CD4-positive, alpha-beta memory T cell (primary cell): ENCODE results near the gene TMEM156. TPM values are rescaled to one million over a fixed set of nuclear protein-coding genes. Genes with fewer than 3 reads are reported as not detected.
"Not testable (repeated sequence)": the region's sequence is repeated elsewhere in the genome, so short reads cannot be mapped to it uniquely, and the experiment has no call there.

Source experiments
- CTCF ChIA-PET: fragments of 350-600 bp; sonication (Branson Sonifier 250); formaldehyde crosslinking; loops from one replicate; lab custom pipeline; 2021; ENCODE audit warnings: inconsistent platforms; ENCODE audit not compliant: partially characterized antibody; lab: Charles Lee
- POLR2A ChIA-PET: fragments of 350-600 bp; sonication (Branson Sonifier 250); formaldehyde crosslinking; loops from one replicate; lab custom pipeline; 2021; ENCODE audit not compliant: partially characterized antibody; lab: Charles Lee
- DNase-seq, 5 donors: peaks; one replicate each; pipeline versions ENCODE4 v3.0.0 to v3.0.0-alpha.2; 2020 to 2022; ENCODE audit warnings: mixed read lengths in 1 of 5
- H3K27ac ChIP-seq: one replicate; pipeline ENCODE4 v1.7.0; 2013; ENCODE audit warnings: low read depth, low read length
- H3K27me3 ChIP-seq: 2 replicates; pipeline ENCODE4 v1.7.0; 2013; ENCODE audit warnings: mild to moderate bottlenecking, low read length, moderate library complexity; ENCODE audit not compliant: insufficient read depth
- H3K36me3 ChIP-seq: 2 replicates; pipeline ENCODE4 v1.7.0; 2013; ENCODE audit warnings: mild to moderate bottlenecking, low read length, moderate library complexity; ENCODE audit not compliant: insufficient read depth
- H3K4me1 ChIP-seq: 2 replicates; pipeline ENCODE4 v1.7.0; 2013; ENCODE audit warnings: mild to moderate bottlenecking, low read length, moderate library complexity; ENCODE audit not compliant: insufficient read depth
- H3K4me3 ChIP-seq, 2 donors: one replicate each; pipeline ENCODE4 v1.7.0; 2013; ENCODE audit warnings: low read length in 2 of 2, mild to moderate bottlenecking in 1 of 2
- H3K9me3 ChIP-seq, 2 donors: one replicate each; pipeline ENCODE4 v1.7.0; 2013; ENCODE audit warnings: low read length in 2 of 2, control low read depth in 1 of 2; ENCODE audit not compliant: control insufficient read depth in 1 of 2
- H3K27ac Mint-ChIP-seq, 7 donors: one replicate each; pipeline ENCODE4 v1.8.0; 2020 to 2021; ENCODE audit warnings: mixed read lengths in 7 of 7, mild to moderate bottlenecking in 6 of 7, inconsistent platforms in 3 of 7, moderate library complexity in 3 of 7
- H3K27me3 Mint-ChIP-seq, 2 donors: one replicate each; pipeline ENCODE4 v1.8.0; 2020 to 2021; ENCODE audit warnings: mixed read lengths in 2 of 2
- H3K36me3 Mint-ChIP-seq, 2 donors: one replicate each; pipeline ENCODE4 v1.8.0; 2020 to 2021; ENCODE audit warnings: mixed read lengths in 2 of 2, inconsistent platforms in 1 of 2, mild to moderate bottlenecking in 1 of 2
- H3K4me1 Mint-ChIP-seq, 4 donors: one replicate each; pipeline ENCODE4 v1.8.0; 2020 to 2021; ENCODE audit warnings: mixed read lengths in 4 of 4, mild to moderate bottlenecking in 1 of 4
- H3K4me3 Mint-ChIP-seq, 8 donors: one replicate each; pipeline ENCODE4 v1.8.0; 2020 to 2021; ENCODE audit warnings: mixed read lengths in 8 of 8, mild to moderate bottlenecking in 7 of 8, moderate library complexity in 6 of 8, inconsistent platforms in 3 of 8
- H3K9me3 Mint-ChIP-seq, 8 donors: one replicate each; pipeline ENCODE4 v1.8.0; 2020 to 2021; ENCODE audit warnings: mixed read lengths in 8 of 8, mild to moderate bottlenecking in 5 of 8, inconsistent platforms in 3 of 8, moderate library complexity in 1 of 8
- intact Hi-C: fragments of 100-400 bp; cut with micrococcal nuclease; formaldehyde crosslinking; loops from one replicate; pipeline ENCODE4 v1.15.1; 2023
- polyA plus RNA-seq, 2 donors: library from polyadenylated mRNA; unstranded; fragments of 300-500 nt; fragmentation: Illumina TruSeq; gene quantifications; one replicate each; pipeline ENCODE4 v1.2.3, GENCODE V29; 2021
- total RNA-seq, 2 experiments: library from RNA; stranded (reverse); gene quantifications; one replicate each; pipeline ENCODE4 v1.2.3, GENCODE V29; 2021

Gene TMEM156
- total and polyA plus RNA-seq, 4 experiments from 2014 or later: 16.8 to 53.1 (median 32.8) TPM

DNA sequence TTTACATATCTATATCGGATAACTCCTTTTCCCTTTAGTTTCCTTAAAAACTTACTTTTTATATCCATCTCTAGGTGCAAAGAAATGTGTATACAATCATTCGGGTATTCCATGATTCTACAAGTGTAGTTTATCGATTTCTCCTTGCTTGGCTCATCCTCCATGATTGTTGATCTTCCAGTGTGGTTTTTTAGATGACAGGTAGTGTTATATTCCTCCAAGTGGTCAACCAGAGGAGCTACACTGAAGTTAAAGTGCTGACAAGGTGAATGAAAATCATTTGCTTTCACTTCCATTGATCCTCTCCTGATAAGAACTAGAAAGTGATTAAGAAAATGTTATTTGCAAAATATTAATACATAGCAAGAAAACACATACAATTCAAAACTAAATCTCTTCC, 38.5 kb downstream of the TMEM156 start:
- H3K27ac ChIP-seq: no peak overlapping the region
- intact Hi-C loops: no loop called here
- no peak overlapping the region for H3K4me3 ChIP-seq
- H3K36me3 Mint-ChIP-seq: peaks cover 47 to 53% of the 10 kb centered on the region in 2 donors
- H3K4me3 Mint-ChIP-seq: no peak overlapping the region
- H3K4me1 ChIP-seq: no peaks in the 10 kb centered on the region
- DNase-seq: peak in 1 of 5 donors; percentile 22
- H3K9me3 Mint-ChIP-seq: peaks cover 0 to 2% (median 0%) of the 10 kb centered on the region in 8 donors
- ChIA-PET CTCF (interaction anchor here (1.3 kb wide), 2 partner anchors 10 to 142 kb away, joined by 3 to 4 read pairs; no protein-coding TSS in a partner anchor), POLR2A (no interaction called here)
- peaks cover 1 to 11% (median 6%) of the 10 kb centered on the region in 4 donors for H3K4me1 Mint-ChIP-seq
- no peaks in the 10 kb centered on the region for H3K27me3 Mint-ChIP-seq
- no peaks in the 10 kb centered on the region for H3K9me3 ChIP-seq
- peak overlapping the region in 3 of 7 donors; percentile 2 to 83 (median 67) for H3K27ac Mint-ChIP-seq
- no peaks in the 10 kb centered on the region for H3K27me3 ChIP-seq
- H3K36me3 ChIP-seq: peaks cover 8% of the 10 kb centered on the region

DNA sequence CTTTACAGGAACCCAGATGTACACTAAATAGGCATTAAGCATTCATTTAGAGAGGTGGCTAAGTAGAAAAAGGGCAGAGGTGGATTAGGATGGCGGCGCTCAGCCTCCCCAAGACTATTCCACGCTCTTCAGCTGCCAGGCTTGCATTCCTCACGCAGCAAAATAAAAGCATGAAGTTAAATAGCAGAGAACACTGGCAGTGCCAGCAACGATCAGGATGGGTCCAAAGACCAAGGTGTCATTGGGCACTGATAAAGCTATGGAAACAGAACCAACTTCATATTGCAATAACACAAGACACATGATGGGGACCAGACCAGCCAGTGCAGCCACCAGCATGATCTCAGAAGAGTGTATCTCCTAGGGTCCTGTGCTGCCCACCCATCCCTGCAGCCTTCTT, 42.0 kb downstream of the TMEM156 start:
- Histone ChIP-seq H3K9me3 (no peaks in the 10 kb centered on the region), H3K4me1 (peaks cover 25% of the 10 kb centered on the region), H3K36me3 (peaks cover 8% of the 10 kb centered on the region), H3K27ac (no peak overlapping the region), H3K4me3 (no peak overlapping the region), H3K27me3 (no peaks in the 10 kb centered on the region)
- Mint-ChIP-seq H3K9me3 (no peaks in the 10 kb centered on the region), H3K4me1 (peaks cover 27 to 32% (median 30%) of the 10 kb centered on the region in 4 donors), H3K27ac (peak overlapping the region in 2 of 7 donors; percentile 29 to 74), H3K36me3 (peaks cover 40 to 49% of the 10 kb centered on the region in 2 donors), H3K27me3 (no peaks in the 10 kb centered on the region), H3K4me3 (no peak overlapping the region)
- no peak for DNase-seq
- ChIA-PET CTCF (interaction anchor here (0.6 kb wide), 1 partner anchor 555 kb away, joined by 3 read pairs; no protein-coding TSS in a partner anchor), POLR2A (no interaction called here)
- intact Hi-C loops: no loop called here

DNA sequence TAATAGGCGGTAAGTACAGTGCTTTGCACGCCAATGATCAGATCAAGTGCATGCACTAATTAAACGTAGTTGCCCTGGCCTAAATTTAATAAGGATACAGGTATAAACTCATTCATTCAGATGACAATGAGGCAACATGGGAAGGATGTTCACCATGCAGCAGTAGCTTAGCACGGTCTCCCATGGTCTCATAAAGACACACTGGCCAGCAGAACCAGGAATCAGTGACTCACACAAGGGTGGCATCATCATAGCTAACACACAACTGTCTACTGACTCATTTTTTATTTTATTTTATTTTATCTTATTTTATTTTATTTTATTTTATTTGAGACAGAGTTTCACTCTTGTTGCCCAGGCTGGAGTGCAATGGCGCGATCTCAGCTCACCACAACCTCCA, 42.7 kb downstream of the TMEM156 start:
- Mint-ChIP-seq H3K4me3 (no peak overlapping the region), H3K27me3 (no peaks in the 10 kb centered on the region), H3K36me3 (peaks cover 38 to 44% of the 10 kb centered on the region in 2 donors), H3K9me3 (no peaks in the 10 kb centered on the region), H3K4me1 (peaks cover 31 to 33% (median 32%) of the 10 kb centered on the region in 4 donors), H3K27ac (peak overlapping the region in 4 of 7 donors; percentile 14 to 58 (median 31))
- Histone ChIP-seq H3K4me3 (no peak overlapping the region), H3K4me1 (peaks cover 33% of the 10 kb centered on the region), H3K27ac (no peak overlapping the region), H3K9me3 (no peaks in the 10 kb centered on the region), H3K36me3 (peaks cover 4% of the 10 kb centered on the region), H3K27me3 (no peaks in the 10 kb centered on the region)
- intact Hi-C loops: loop anchor here (5.0 kb wide), 1 partner anchor 43 kb away; the partner anchor contains the start of gene TMEM156
- ChIA-PET CTCF (no interaction called here), POLR2A (no interaction called here)
- no peak for DNase-seq

DNA sequence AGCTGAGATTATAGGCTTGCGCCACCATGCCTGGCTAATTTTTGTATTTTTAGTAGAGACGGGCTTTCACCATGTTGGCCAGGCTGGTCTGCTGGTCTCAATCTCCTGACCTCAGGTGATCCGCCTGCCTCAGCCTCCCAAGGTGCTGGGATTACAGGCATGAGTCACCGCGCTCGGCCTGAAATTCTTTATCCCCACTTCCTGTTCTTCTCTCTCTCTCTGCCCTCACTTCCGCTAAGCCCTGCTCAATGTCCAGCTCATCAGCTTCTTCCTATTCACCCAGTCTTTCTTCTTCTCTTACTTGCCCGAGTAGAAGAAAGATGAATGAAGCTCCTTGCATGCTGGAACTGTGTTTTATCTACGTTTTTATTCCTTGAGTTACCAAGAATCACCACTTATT, 43.9 kb downstream of the TMEM156 start:
- not testable (repeated sequence) for H3K27me3 ChIP-seq, DNase-seq, H3K9me3 Mint-ChIP-seq, H3K9me3 ChIP-seq, H3K27ac ChIP-seq, H3K27me3 Mint-ChIP-seq, H3K36me3 ChIP-seq, H3K4me3 ChIP-seq
- Mint-ChIP-seq H3K36me3 (peaks cover 37 to 44% of the 10 kb centered on the region in 2 donors), H3K4me3 (peak overlapping the region in 3 of 8 donors; percentile 9 to 34 (median 27)), H3K27ac (peak overlapping the region in 6 of 7 donors; percentile 5 to 77 (median 42)), H3K4me1 (peaks cover 37 to 40% (median 38%) of the 10 kb centered on the region in 4 donors)
- POLR2A ChIA-PET: interaction anchor here (1.2 kb wide), 1 partner anchor 59 kb away, joined by 4 read pairs; no protein-coding TSS in a partner anchor
- CTCF ChIA-PET: interaction anchor here (1.1 to 2.3 kb wide), 3 partner anchors 29 to 85 kb away, joined by 3 to 6 read pairs (median 3); no protein-coding TSS in a partner anchor
- H3K4me1 ChIP-seq: peaks cover 36% of the 10 kb centered on the region
- intact Hi-C loops: loop anchor here (5.0 kb wide), 1 partner anchor 44 kb away; the partner anchor contains the start of gene TMEM156

DNA sequence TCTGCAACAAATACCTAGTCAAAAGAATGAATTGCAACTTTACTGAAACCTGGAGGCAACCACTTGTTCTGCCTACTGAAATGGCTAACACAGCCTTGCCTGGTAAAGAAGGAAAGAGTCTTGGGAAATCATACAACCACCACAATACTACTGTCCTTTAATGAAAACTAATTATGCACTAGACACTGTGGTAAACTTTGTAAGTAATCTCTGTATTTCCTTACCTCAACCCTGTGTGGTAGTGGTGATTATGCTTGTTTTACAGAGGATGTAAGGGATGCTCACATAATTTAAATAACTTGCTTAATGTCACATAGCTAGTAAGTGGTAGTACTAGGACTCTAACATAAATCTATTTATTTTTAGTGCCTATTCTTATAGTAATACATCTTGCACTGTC, 44.7 kb downstream of the TMEM156 start:
- Histone ChIP-seq H3K4me1 (peaks cover 36% of the 10 kb centered on the region), H3K36me3 (peaks cover 4% of the 10 kb centered on the region), H3K27ac (no peak overlapping the region), H3K9me3 (no peaks in the 10 kb centered on the region), H3K27me3 (no peaks in the 10 kb centered on the region), H3K4me3 (no peak overlapping the region)
- Mint-ChIP-seq H3K36me3 (peaks cover 39 to 49% of the 10 kb centered on the region in 2 donors), H3K27ac (peak overlapping the region in 5 of 7 donors; percentile 26 to 93 (median 88)), H3K27me3 (no peaks in the 10 kb centered on the region), H3K9me3 (no peaks in the 10 kb centered on the region), H3K4me3 (peak overlapping the region in 1 of 8 donors; percentile 39), H3K4me1 (peaks cover 39 to 40% (median 39%) of the 10 kb centered on the region in 4 donors)
- ChIA-PET POLR2A (interaction anchor here (1.5 kb wide), 1 partner anchor 37 kb away, joined by 3 read pairs; no protein-coding TSS in a partner anchor), CTCF (interaction anchor here (1.1 to 2.3 kb wide), 3 partner anchors 30 to 62 kb away, joined by 3 to 6 read pairs (median 3); no protein-coding TSS in a partner anchor)
- intact Hi-C loops: loop anchor here (5.0 kb wide), 1 partner anchor 45 kb away; the partner anchor contains the start of gene TMEM156
- no peak for DNase-seq

DNA sequence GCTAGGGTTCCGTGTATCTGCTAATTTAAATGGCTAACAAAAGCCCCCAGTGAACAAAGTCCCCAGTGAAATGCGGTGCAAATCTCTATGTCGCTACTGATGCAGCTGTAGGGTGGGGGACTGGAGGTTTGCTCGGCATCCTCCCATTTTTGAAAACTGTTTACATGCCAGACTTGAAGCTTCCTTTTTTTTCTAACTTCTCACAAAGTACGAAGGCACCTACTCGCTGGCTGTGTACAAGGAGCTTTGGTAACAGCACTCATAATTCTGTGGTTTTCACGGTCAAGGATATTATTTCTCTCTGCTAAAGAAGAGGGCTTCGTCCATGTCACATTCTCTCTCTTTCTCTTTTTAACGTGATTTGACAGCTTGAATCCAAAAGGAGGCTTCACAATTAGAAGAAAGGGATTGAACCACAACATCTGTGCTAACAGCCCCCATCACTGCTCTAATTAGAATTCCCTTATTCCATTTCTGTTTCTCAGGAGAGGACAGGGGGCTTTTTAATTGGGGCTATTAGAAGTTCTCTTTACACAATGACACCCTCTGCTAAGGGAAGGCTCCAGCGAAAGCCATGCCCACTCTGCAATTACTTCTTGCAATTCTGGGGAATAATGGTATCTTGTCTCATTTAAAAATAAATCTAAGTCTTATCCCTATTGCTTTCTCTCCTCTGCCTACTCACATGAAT, 46.7 kb downstream of the TMEM156 start:
- H3K9me3 ChIP-seq: no peaks in the 10 kb centered on the region
- intact Hi-C loops: loop anchor here (2.0 to 5.0 kb wide), 2 partner anchors 47 to 59 kb away; partner anchors contain the start of gene TMEM156
- no peak overlapping the region for H3K4me3 ChIP-seq
- POLR2A ChIA-PET: interaction anchor here (0.7 to 3.4 kb wide), 5 partner anchors 8 to 59 kb away, joined by 3 to 21 read pairs (median 3); no protein-coding TSS in a partner anchor
- no peaks in the 10 kb centered on the region for H3K9me3 Mint-ChIP-seq
- peak overlapping the region; percentile 18 for H3K27ac ChIP-seq
- no peaks in the 10 kb centered on the region for H3K27me3 ChIP-seq
- peaks cover 44 to 49% (median 46%) of the 10 kb centered on the region in 4 donors for H3K4me1 Mint-ChIP-seq
- peak in 4 of 5 donors; percentile 4 to 36 (median 19) for DNase-seq
- no peaks in the 10 kb centered on the region for H3K27me3 Mint-ChIP-seq
- peaks cover 40 to 57% of the 10 kb centered on the region in 2 donors for H3K36me3 Mint-ChIP-seq
- peaks cover 6% of the 10 kb centered on the region for H3K36me3 ChIP-seq
- peaks cover 36% of the 10 kb centered on the region for H3K4me1 ChIP-seq
- peak overlapping the region; percentile 45 to 85 (median 80) for H3K4me3 Mint-ChIP-seq
- peak overlapping the region; percentile 54 to 99 (median 91) for H3K27ac Mint-ChIP-seq
- CTCF ChIA-PET: interaction anchor here (0.6 to 2.7 kb wide), 11 partner anchors 9 to 125 kb away, joined by 3 to 14 read pairs (median 3); no protein-coding TSS in a partner anchor
